Measurements from ENCODE around the gene OSGIN1.

GRCh38 chr16:83968306-83968851 lies 15.3 kb downstream of the OSGIN1 start:
- TF ChIP-seq POLR2A (IDR thresholded peaks at IDR 0.05): no peak
- TF ChIP-seq CTCF (IDR thresholded peaks at IDR 0.05): no peak
- no peak for TF ChIP-seq EP300 (IDR thresholded peaks at IDR 0.05)

All from ovary (tissue), 3 donors.